ENCODE data around the gene EIF2D.

DNA sequence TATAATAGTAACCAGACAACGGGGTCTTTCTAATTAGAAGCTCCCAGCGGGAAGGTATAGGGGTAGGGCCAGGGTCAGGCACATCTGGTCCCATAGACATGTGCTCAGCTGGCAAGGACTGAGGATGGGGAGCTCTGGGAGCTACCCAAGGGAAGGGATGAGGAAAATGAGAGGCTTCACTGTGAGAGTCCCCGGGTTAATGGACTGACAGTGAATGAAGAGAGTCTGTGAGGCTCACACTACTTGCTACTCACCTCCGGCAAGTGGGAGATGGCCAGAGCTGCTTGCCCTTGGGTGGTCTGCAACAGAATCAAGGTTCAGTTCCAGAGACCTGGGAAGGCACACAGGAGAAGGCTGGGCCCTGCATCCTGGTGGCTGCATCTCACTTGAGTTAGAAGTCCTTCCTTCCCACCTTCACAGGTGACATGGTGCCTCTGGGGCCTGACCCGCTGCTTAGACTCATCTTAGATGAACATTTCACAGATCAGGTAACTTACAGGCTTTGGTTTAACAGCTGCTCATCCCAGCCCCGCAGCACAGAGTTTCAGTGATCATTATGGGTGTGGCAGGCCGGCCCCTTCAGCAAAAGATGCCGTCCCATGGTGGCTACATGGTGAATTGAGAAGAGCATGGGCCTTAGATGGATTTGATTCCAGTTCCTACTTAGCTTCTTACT, 31.7 kb downstream of the EIF2D start:
- TF ChIP-seq, protein P1, sequence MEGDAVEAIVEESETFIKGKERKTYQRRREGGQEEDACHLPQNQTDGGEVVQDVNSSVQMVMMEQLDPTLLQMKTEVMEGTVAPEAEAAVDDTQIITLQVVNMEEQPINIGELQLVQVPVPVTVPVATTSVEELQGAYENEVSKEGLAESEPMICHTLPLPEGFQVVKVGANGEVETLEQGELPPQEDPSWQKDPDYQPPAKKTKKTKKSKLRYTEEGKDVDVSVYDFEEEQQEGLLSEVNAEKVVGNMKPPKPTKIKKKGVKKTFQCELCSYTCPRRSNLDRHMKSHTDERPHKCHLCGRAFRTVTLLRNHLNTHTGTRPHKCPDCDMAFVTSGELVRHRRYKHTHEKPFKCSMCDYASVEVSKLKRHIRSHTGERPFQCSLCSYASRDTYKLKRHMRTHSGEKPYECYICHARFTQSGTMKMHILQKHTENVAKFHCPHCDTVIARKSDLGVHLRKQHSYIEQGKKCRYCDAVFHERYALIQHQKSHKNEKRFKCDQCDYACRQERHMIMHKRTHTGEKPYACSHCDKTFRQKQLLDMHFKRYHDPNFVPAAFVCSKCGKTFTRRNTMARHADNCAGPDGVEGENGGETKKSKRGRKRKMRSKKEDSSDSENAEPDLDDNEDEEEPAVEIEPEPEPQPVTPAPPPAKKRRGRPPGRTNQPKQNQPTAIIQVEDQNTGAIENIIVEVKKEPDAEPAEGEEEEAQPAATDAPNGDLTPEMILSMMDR (conservative IDR thresholded peaks at IDR 0.05) = no peak
- TF ChIP-seq ZFX (IDR thresholded peaks at IDR 0.05) = no peak

Data from C4-2B (cell line).